Measurements from ENCODE around the gene THTPA.

- TF ChIP-seq TAF1 (IDR thresholded peaks at IDR 0.05; ENCODE audit: borderline replicate concordance, insufficient read depth, low read length) = no peak
- TF ChIP-seq REST (IDR thresholded peaks at IDR 0.05; ENCODE audit: insufficient read depth in 1 of 2, low read depth in 2 of 2, low read length in 2 of 2) = no peak
- no peak for TF ChIP-seq POLR2AphosphoS5 (IDR thresholded peaks at IDR 0.05; ENCODE audit: low read depth, low read length)
Observed at GRCh38 chr14:23559010-23559925, 3.2 kb downstream of the THTPA start.

Data from PFSK-1 (cell line).